Natural killer cell treated with Interleukin-12 subunit alpha and Interleukin-12 subunit beta and Interleukin-15 and Interleukin-18, amount 100 ng/mL, for 72 hours (primary cell): ENCODE measurements around the gene PCNX1. TPM values are rescaled to one million over a fixed set of nuclear protein-coding genes. Genes with fewer than 3 reads are reported as not detected.
"Not testable (repeated sequence)": the region's sequence is repeated elsewhere in the genome, so short reads cannot be mapped to it uniquely, and the experiment has no call there.

ENCODE experiments used
- ATAC-seq, 2 donors: fragments of 150-1000 bp; cut with Tn5 transposase in 1 of 2; sonication (Bioruptor Pico), chemical (Tn5 transposase) in 1 of 2; 2 replicates each; pipeline ENCODE4 v1.10.0; 2021
- DNase-seq: peaks from one replicate; pipeline ENCODE4 v3.0.0; 2022; ENCODE audit warnings: low spot score
- H3K27ac Mint-ChIP-seq, 2 donors: 1 replicate in 1 of 2; 2 replicates in 1 of 2; pipeline ENCODE4 v1.8.0; 2022; ENCODE audit warnings: mixed read lengths in 2 of 2, mild to moderate bottlenecking in 1 of 2, moderate library complexity in 1 of 2
- H3K27me3 Mint-ChIP-seq, 2 donors: 1 replicate in 1 of 2; 2 replicates in 1 of 2; pipeline ENCODE4 v1.8.0; 2022; ENCODE audit warnings: mixed read lengths in 2 of 2
- H3K36me3 Mint-ChIP-seq: one replicate; pipeline ENCODE4 v1.8.0; 2022; ENCODE audit warnings: mixed read lengths
- H3K4me1 Mint-ChIP-seq, 2 donors: 1 replicate in 1 of 2; 2 replicates in 1 of 2; pipeline ENCODE4 v1.8.0; 2022; ENCODE audit warnings: low read depth in 2 of 2, mixed read lengths in 2 of 2, mild to moderate bottlenecking in 1 of 2
- H3K4me3 Mint-ChIP-seq: one replicate; pipeline ENCODE4 v1.8.0; 2022; ENCODE audit warnings: mixed read lengths
- H3K9me3 Mint-ChIP-seq: 2 replicates; pipeline ENCODE4 v1.8.0; 2022; ENCODE audit warnings: mixed read lengths
- total RNA-seq, 2 donors: library from RNA; stranded (reverse); gene quantifications; one replicate each; pipeline ENCODE4 v1.2.3, GENCODE V29; 2022

PCNX1 gene
- total RNA-seq, 2 donors from 2014 or later: 81.7 to 156 TPM

GRCh38 chr14:71003156-71003555 is 95.9 kb downstream of the PCNX1 start:
- Mint-ChIP-seq H3K27ac (peak overlapping the region; percentile 66 to 73), H3K4me1 (peaks cover 29 to 49% of the 10 kb centered on the region in 2 donors), H3K9me3 (no peaks in the 10 kb centered on the region), H3K4me3 (no peak overlapping the region), H3K27me3 (no peaks in the 10 kb centered on the region), H3K36me3 (peaks cover 12% of the 10 kb centered on the region)
- no peak for ATAC-seq
- DNase-seq: no peak

- Mint-ChIP-seq H3K9me3 (no peaks in the 10 kb centered on the region), H3K27me3 (no peaks in the 10 kb centered on the region), H3K36me3 (peaks cover 12% of the 10 kb centered on the region), H3K27ac (peak overlapping the region; percentile 60 to 66), H3K4me3 (peak overlapping the region; percentile 41), H3K4me1 (peaks cover 24 to 40% of the 10 kb centered on the region in 2 donors)
- ATAC-seq (peak in 1 of 2 donors; percentile 55), DNase-seq (no peak)
Observed at GRCh38 chr14:71004481-71004880, 97.2 kb downstream of the PCNX1 start.

- DNase-seq (no peak), ATAC-seq (peak in 1 of 2 donors; percentile 28)
- Mint-ChIP-seq H3K9me3 (no peaks in the 10 kb centered on the region), H3K4me1 (peaks cover 21 to 34% of the 10 kb centered on the region in 2 donors), H3K4me3 (peak overlapping the region; percentile 41), H3K36me3 (peaks cover 12% of the 10 kb centered on the region), H3K27ac (peak overlapping the region; percentile 60 to 66), H3K27me3 (no peaks in the 10 kb centered on the region)
Observed at GRCh38 chr14:71005076-71005475, 97.8 kb downstream of the PCNX1 start.

- H3K36me3 Mint-ChIP-seq: peaks cover 12% of the 10 kb centered on the region
- no peaks in the 10 kb centered on the region for H3K9me3 Mint-ChIP-seq
- H3K4me1 Mint-ChIP-seq: peaks cover 27 to 39% of the 10 kb centered on the region in 2 donors
- DNase-seq (no peak), ATAC-seq (no peak)
- H3K4me3 Mint-ChIP-seq: no peak overlapping the region
- H3K27ac Mint-ChIP-seq: no peak overlapping the region
- no peaks in the 10 kb centered on the region for H3K27me3 Mint-ChIP-seq
Observed at GRCh38 chr14:71006200-71006563, 98.9 kb downstream of the PCNX1 start.

- Mint-ChIP-seq H3K4me3 (no peak overlapping the region), H3K4me1 (peaks cover 13 to 20% of the 10 kb centered on the region in 2 donors), H3K9me3 (no peaks in the 10 kb centered on the region), H3K27ac (peak overlapping the region in 1 of 2 donors; percentile 40), H3K27me3 (no peaks in the 10 kb centered on the region), H3K36me3 (peaks cover 27% of the 10 kb centered on the region)
- DNase-seq: no peak
- ATAC-seq: no peak
Observed at GRCh38 chr14:71011479-71011878, 104.2 kb downstream of the PCNX1 start.

- H3K9me3 Mint-ChIP-seq: no peaks in the 10 kb centered on the region
- ATAC-seq (no peak), DNase-seq (no peak)
- peaks cover 13 to 25% of the 10 kb centered on the region in 2 donors for H3K4me1 Mint-ChIP-seq
- peaks cover 34% of the 10 kb centered on the region for H3K36me3 Mint-ChIP-seq
- peak overlapping the region in 1 of 2 donors; percentile 23 for H3K27ac Mint-ChIP-seq
- no peak overlapping the region for H3K4me3 Mint-ChIP-seq
- H3K27me3 Mint-ChIP-seq: no peaks in the 10 kb centered on the region
Observed at GRCh38 chr14:71012888-71013287, 105.6 kb downstream of the PCNX1 start.

- peak overlapping the region in 1 of 2 donors; percentile 23 for H3K27ac Mint-ChIP-seq
- H3K27me3 Mint-ChIP-seq: no peaks in the 10 kb centered on the region
- no peak for ATAC-seq
- peaks cover 34% of the 10 kb centered on the region for H3K36me3 Mint-ChIP-seq
- no peaks in the 10 kb centered on the region for H3K9me3 Mint-ChIP-seq
- no peak for DNase-seq
- peaks cover 13 to 25% of the 10 kb centered on the region in 2 donors for H3K4me1 Mint-ChIP-seq
- no peak overlapping the region for H3K4me3 Mint-ChIP-seq
Observed at GRCh38 chr14:71013551-71014192, 106.4 kb downstream of the PCNX1 start.

GRCh38 chr14:71019917-71020316 is 112.7 kb downstream of the PCNX1 start:
- not testable (repeated sequence) for ATAC-seq, DNase-seq, H3K27ac Mint-ChIP-seq, H3K4me3 Mint-ChIP-seq, H3K9me3 Mint-ChIP-seq, H3K27me3 Mint-ChIP-seq
- Mint-ChIP-seq H3K4me1 (peaks cover 19 to 26% of the 10 kb centered on the region in 2 donors), H3K36me3 (peaks cover 33% of the 10 kb centered on the region)

- H3K36me3 Mint-ChIP-seq: peaks cover 29% of the 10 kb centered on the region
- H3K27ac Mint-ChIP-seq: peak overlapping the region; percentile 31 to 38
- H3K4me1 Mint-ChIP-seq: peaks cover 16 to 24% of the 10 kb centered on the region in 2 donors
- DNase-seq (no peak), ATAC-seq (peak in 1 of 2 donors; percentile 56)
- H3K27me3 Mint-ChIP-seq: no peaks in the 10 kb centered on the region
- peak overlapping the region; percentile 38 for H3K4me3 Mint-ChIP-seq
- H3K9me3 Mint-ChIP-seq: peaks cover 6% of the 10 kb centered on the region
Observed at GRCh38 chr14:71021347-71022011, 114.2 kb downstream of the PCNX1 start.

GRCh38 chr14:71022012-71022869 is 115.0 kb downstream of the PCNX1 start:
- Mint-ChIP-seq H3K36me3 (peaks cover 23% of the 10 kb centered on the region), H3K27ac (peak overlapping the region; percentile 31 to 38), H3K4me1 (peaks cover 16 to 20% of the 10 kb centered on the region in 2 donors), H3K4me3 (peak overlapping the region; percentile 38), H3K27me3 (no peaks in the 10 kb centered on the region), H3K9me3 (peaks cover 6% of the 10 kb centered on the region)
- DNase-seq (no peak), ATAC-seq (no peak)

GRCh38 chr14:71022939-71023338 is 115.7 kb downstream of the PCNX1 start:
- H3K9me3 Mint-ChIP-seq: peaks cover 6% of the 10 kb centered on the region
- ATAC-seq: peak; percentile 70 to 79
- peak overlapping the region; percentile 32 for H3K4me3 Mint-ChIP-seq
- peaks cover 23% of the 10 kb centered on the region for H3K36me3 Mint-ChIP-seq
- no peaks in the 10 kb centered on the region for H3K27me3 Mint-ChIP-seq
- DNase-seq: no peak
- peaks cover 16 to 20% of the 10 kb centered on the region in 2 donors for H3K4me1 Mint-ChIP-seq
- peak overlapping the region; percentile 38 to 49 for H3K27ac Mint-ChIP-seq

- Mint-ChIP-seq H3K27ac (no peak overlapping the region), H3K9me3 (no peaks in the 10 kb centered on the region), H3K27me3 (no peaks in the 10 kb centered on the region), H3K4me3 (no peak overlapping the region), H3K36me3 (peaks cover 12% of the 10 kb centered on the region), H3K4me1 (no peaks in the 10 kb centered on the region)
- DNase-seq (no peak), ATAC-seq (no peak)
Observed at GRCh38 chr14:71029236-71029781, 122.0 kb downstream of the PCNX1 start.

GRCh38 chr14:71031000-71031399 is 123.7 kb downstream of the PCNX1 start:
- DNase-seq (no peak), ATAC-seq (no peak)
- H3K27ac Mint-ChIP-seq: no peak overlapping the region
- peaks cover 12% of the 10 kb centered on the region for H3K36me3 Mint-ChIP-seq
- no peaks in the 10 kb centered on the region for H3K27me3 Mint-ChIP-seq
- no peaks in the 10 kb centered on the region for H3K4me1 Mint-ChIP-seq
- no peak overlapping the region for H3K4me3 Mint-ChIP-seq
- H3K9me3 Mint-ChIP-seq: no peaks in the 10 kb centered on the region
